IPS-NIHi7 (cell line): ENCODE data around the gene DGKH.
A peak's percentile ranks its signal among the peaks of the same experiment; 100 is the strongest.
"Not testable (repeated sequence)": the region's sequence is repeated elsewhere in the genome, so short reads cannot be mapped to it uniquely, and the experiment has no call there.

Experiments
- DNase-seq: peaks from one replicate; pipeline ENCODE4 v3.0.0; 2012; ENCODE audit warnings: mixed read lengths; ENCODE audit errors: extremely low spot score

Gene DGKH

GRCh38 chr13:42070599-42070998 is 22.2 kb downstream of the DGKH start:
- not testable (repeated sequence) for DNase-seq

- not testable (repeated sequence) for DNase-seq
Observed at GRCh38 chr13:42071179-42071578, 22.7 kb downstream of the DGKH start.

GRCh38 chr13:42071672-42072419 is 23.4 kb downstream of the DGKH start:
- DNase-seq, result no peak

- no peak for DNase-seq
Observed at GRCh38 chr13:42073683-42074082, 25.2 kb downstream of the DGKH start.

- DNase-seq, result no peak
Observed at GRCh38 chr13:42075517-42075916, 27.1 kb downstream of the DGKH start.

- no peak for DNase-seq
Observed at GRCh38 chr13:42076309-42076713, 27.9 kb downstream of the DGKH start.

- peak; percentile 30 for DNase-seq
Observed at GRCh38 chr13:42078128-42078808, 29.8 kb downstream of the DGKH start.

- no peak for DNase-seq
Observed at GRCh38 chr13:42083138-42083770, 34.8 kb downstream of the DGKH start.

GRCh38 chr13:42084722-42085121 is 36.3 kb downstream of the DGKH start:
- DNase-seq, result no peak

GRCh38 chr13:42086582-42086981 is 38.1 kb downstream of the DGKH start:
- DNase-seq, result no peak

GRCh38 chr13:42094516-42095040 is 46.1 kb downstream of the DGKH start:
- DNase-seq, result no peak

- DNase-seq, result not testable (repeated sequence)
Observed at GRCh38 chr13:42096222-42096621, 47.8 kb downstream of the DGKH start.

- DNase-seq, result no peak
Observed at GRCh38 chr13:42099962-42100675, 51.7 kb downstream of the DGKH start.

GRCh38 chr13:42100960-42101359 is 52.5 kb downstream of the DGKH start:
- DNase-seq, result no peak

- DNase-seq, result no peak
Observed at GRCh38 chr13:42101821-42102585, 53.6 kb downstream of the DGKH start.

- no peak for DNase-seq
Observed at GRCh38 chr13:42102961-42103865, 54.8 kb downstream of the DGKH start.

GRCh38 chr13:42106998-42107397 is 58.5 kb downstream of the DGKH start:
- DNase-seq, result no peak

- no peak for DNase-seq
Observed at GRCh38 chr13:42107421-42107820, 59.0 kb downstream of the DGKH start.

- no peak for DNase-seq
Observed at GRCh38 chr13:42108217-42108616, 59.8 kb downstream of the DGKH start.

GRCh38 chr13:42109957-42110356 is 61.5 kb downstream of the DGKH start:
- no peak for DNase-seq
